Epithelial cell of esophagus (primary cell): ENCODE results near the gene LIMA1.

Source experiments
- DNase-seq: peaks from one replicate; pipeline ENCODE4 v3.0.0; 2010; ENCODE audit warnings: low read depth
- H3K4me3 ChIP-seq: 2 replicates; pipeline ENCODE4 v1.5.1; 2011; ENCODE audit warnings: mild to moderate bottlenecking, low read length, control low read depth
- TF ChIP-seq, protein P1 (sequence below): IDR thresholded peaks from 2 replicates; pipeline ENCODE4 v1.5.1; 2011; ENCODE audit warnings: low read depth, mild to moderate bottlenecking, low read length, control low read depth, inconsistent platforms; ENCODE audit not compliant: insufficient read depth; ENCODE audit errors: missing control alignments

Gene LIMA1

DNA sequence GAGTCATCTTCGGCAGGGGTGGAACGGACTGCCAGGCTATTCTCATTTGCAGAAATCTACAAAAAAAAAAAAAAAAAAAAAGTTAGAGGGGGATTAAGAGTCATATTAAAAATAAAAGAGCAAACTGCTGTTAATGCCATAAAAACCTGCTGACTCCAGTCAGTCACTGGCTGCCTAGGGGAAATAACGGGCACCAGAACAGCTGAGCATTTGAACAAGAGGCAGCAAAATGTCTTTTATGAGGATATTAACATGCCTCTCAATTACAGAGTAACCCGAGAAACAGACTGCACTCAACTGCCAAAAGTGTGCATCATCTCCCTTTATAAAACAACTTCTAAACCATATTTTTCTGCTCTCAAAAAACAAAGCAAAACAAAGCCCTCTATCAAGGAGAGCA lies 87.5 kb downstream of the LIMA1 start:
- DNase-seq = no peak
- H3K4me3 ChIP-seq = no peak overlapping the region
- TF ChIP-seq, protein P1, sequence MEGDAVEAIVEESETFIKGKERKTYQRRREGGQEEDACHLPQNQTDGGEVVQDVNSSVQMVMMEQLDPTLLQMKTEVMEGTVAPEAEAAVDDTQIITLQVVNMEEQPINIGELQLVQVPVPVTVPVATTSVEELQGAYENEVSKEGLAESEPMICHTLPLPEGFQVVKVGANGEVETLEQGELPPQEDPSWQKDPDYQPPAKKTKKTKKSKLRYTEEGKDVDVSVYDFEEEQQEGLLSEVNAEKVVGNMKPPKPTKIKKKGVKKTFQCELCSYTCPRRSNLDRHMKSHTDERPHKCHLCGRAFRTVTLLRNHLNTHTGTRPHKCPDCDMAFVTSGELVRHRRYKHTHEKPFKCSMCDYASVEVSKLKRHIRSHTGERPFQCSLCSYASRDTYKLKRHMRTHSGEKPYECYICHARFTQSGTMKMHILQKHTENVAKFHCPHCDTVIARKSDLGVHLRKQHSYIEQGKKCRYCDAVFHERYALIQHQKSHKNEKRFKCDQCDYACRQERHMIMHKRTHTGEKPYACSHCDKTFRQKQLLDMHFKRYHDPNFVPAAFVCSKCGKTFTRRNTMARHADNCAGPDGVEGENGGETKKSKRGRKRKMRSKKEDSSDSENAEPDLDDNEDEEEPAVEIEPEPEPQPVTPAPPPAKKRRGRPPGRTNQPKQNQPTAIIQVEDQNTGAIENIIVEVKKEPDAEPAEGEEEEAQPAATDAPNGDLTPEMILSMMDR = no peak

DNA sequence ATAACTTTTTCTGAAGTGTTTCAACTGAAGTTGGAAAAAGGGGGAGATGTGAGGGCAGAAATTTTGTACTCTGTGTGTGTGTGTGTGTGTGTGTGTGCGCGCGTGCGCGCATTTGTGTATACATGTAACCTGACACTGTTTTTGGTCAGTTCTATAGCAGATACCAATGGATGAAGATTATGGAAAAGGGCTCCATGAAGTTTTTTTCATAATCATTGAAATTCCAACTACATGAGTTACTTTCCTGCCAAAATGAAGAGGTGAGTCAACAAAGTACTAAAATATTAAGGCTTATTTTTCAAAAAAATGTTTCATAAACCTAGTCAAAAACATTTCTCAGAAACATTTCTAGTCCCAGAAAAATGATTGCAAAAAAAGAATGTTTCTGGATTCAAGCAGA lies 90.4 kb downstream of the LIMA1 start:
- TF ChIP-seq, protein P1 = no peak
- no peak overlapping the region for H3K4me3 ChIP-seq
- no peak for DNase-seq

DNA sequence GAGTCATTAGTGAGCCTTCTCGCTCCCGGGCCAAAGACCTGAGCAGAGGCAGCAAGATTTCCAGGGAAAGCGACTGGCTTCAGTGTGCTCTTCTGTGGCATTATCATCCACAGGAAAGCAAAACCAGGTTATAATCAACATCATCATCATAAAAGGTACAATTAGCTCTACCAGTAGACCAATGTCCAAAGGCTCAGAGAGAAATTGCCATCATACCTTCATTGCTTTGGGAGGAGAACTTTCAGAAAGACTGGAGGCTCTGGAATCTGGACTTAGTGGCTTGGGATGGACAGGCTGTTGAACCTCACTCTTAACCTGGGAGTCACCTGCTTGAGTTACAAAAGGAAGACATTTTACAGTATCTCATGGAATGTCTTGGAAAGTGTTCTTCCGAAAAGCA lies 91.1 kb downstream of the LIMA1 start:
- H3K4me3 ChIP-seq = no peak overlapping the region
- TF ChIP-seq, protein P1 = no peak
- no peak for DNase-seq

DNA sequence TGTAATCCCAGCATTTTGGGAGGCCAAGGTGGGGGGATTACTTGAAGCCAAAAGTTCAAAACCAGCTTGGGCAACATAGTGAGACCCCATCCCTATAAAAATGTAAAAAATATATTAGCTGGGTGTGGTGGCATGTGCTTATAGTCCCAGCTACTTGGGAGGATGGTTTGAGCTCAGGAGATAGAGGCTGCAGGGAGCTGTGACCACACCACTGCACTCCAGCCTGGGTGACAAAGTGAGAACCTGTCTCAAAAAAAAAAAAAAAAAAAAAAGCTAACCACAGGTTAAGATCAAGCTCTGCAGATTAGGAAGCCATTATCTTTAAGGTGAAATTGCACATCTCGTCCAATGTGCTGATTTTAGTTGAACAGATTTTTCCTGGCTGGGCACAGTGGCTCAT lies 92.5 kb downstream of the LIMA1 start:
- H3K4me3 ChIP-seq = no peak overlapping the region
- TF ChIP-seq, protein P1 = no peak
- DNase-seq = no peak

DNA sequence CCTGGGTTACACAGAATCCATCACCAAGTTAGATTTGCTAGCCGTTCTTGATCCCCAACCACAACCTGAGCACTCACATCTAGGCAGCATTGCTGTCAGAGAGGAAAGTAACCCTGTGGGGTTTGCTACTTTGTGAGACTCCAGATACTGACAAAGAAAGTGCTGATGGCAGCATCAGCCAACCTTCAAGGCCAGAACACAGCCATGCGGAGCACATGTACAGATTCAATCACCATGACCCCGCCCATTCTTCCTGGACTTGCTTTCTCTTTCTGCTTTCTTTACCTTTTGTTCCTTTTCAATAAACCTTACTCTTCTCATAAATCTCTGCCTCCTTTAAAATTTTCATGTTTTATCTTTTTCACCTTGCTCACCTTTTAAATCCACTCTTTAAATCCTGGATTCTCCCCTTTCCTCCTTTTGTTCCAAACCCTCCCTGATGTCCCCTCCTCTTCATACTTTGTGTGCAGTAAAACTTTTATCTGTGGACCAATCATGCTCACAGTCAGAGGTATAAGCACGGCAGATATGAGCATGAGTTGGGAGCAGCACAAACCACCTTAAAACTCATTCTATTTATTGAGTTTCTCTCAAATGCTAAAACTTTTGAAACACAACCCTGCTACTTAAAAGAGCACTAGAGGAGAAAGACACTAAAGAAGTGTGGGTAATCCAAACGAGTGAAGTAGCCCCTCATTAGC lies 94.3 kb downstream of the LIMA1 start:
- H3K4me3 ChIP-seq = no peak overlapping the region
- TF ChIP-seq, protein P1 = no peak
- DNase-seq = no peak

DNA sequence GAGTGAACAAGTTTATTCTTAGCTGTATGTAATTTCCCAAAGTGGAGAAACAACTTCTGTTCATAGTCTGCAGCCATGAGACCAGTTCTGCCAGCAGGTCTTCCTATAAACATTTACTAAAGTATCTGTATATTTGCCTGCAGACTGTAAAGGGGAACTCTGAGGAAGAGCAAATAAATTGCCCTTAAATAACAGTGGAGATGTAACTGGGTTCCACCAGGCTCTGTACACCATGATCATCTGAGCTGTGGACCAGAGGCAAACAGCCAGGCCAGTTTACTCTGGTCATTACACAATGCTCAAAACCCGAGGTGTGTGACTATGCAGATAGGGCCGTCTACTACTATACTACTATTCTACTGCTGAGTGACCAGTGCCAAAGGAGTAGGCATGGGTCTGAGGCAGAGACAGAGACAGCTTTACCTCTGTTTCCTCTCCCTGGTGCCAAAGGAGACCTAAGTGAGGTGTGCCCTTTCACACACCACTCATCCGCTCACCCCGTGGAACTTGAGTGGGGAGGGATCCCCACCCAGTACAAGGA lies 95.0 kb downstream of the LIMA1 start:
- TF ChIP-seq, protein P1 = no peak
- no peak for DNase-seq
- H3K4me3 ChIP-seq = no peak overlapping the region
